ENCODE measurements around the gene FADS1.
A peak's percentile ranks its signal among the peaks of the same experiment; 100 is the strongest.

DNA sequence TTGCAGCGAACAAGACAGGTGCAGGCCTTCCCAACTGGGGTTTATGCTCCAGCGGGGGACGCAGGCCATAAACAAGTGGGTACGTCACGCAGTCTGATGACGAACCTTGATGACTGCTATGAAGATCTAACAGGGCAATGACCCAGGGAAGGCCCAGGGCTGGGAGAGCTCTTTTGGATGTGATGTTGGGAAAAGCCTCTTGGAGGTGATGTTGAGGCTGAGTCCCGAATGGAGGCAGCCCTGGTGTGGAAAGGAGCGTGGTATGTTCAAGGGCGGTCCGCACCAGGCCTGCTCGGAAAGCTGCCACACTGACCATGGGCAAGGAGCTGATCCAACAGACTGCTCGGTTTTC lies 17.1 kb upstream of the FADS1 start:
- TF ChIP-seq, protein P1, sequence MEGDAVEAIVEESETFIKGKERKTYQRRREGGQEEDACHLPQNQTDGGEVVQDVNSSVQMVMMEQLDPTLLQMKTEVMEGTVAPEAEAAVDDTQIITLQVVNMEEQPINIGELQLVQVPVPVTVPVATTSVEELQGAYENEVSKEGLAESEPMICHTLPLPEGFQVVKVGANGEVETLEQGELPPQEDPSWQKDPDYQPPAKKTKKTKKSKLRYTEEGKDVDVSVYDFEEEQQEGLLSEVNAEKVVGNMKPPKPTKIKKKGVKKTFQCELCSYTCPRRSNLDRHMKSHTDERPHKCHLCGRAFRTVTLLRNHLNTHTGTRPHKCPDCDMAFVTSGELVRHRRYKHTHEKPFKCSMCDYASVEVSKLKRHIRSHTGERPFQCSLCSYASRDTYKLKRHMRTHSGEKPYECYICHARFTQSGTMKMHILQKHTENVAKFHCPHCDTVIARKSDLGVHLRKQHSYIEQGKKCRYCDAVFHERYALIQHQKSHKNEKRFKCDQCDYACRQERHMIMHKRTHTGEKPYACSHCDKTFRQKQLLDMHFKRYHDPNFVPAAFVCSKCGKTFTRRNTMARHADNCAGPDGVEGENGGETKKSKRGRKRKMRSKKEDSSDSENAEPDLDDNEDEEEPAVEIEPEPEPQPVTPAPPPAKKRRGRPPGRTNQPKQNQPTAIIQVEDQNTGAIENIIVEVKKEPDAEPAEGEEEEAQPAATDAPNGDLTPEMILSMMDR (IDR thresholded peaks at IDR 0.05) = peak in 1 of 6 experiments; percentile 9
- no peak for TF ChIP-seq POLR2A (IDR thresholded peaks at IDR 0.05)
